Measurements from ENCODE around the gene LRMDA.

- TF ChIP-seq CTCF (CRISPR knock-in tag; IDR thresholded peaks at IDR 0.05) = no peak
- TF ChIP-seq YY1 (IDR thresholded peaks at IDR 0.05; ENCODE audit: insufficient read depth, insufficient replicate concordance, low read depth, low read length) = no peak
- TF ChIP-seq SMARCE1 (IDR thresholded peaks at IDR 0.05; ENCODE audit: borderline replicate concordance) = no peak
Measured at GRCh38 chr10:76188216-76188615, 756.8 kb downstream of the LRMDA start.

All from HepG2 (cell line).